ENCODE measurements around the gene CXorf51B.

- no peak for TF ChIP-seq ZNF395 (CRISPR knock-in tag; IDR thresholded peaks at IDR 0.05)
- TF ChIP-seq IRF1 (CRISPR knock-in tag; IDR thresholded peaks at IDR 0.05; ENCODE audit: borderline replicate concordance) = no peak
- no peak for TF ChIP-seq CTCF (IDR thresholded peaks at IDR 0.05 in 2 of 3, conservative IDR thresholded peaks at IDR 0.05 in 1 of 3; ENCODE audit: insufficient read depth in 2 of 3, low read depth in 1 of 3, low read length in 3 of 3)
- no peak for TF ChIP-seq BCLAF1 (IDR thresholded peaks at IDR 0.05; ENCODE audit: borderline replicate concordance in 1 of 2, control insufficient read depth in 1 of 2, low read depth in 2 of 2, low read length in 1 of 2)
- TF ChIP-seq TBL1XR1 (IDR thresholded peaks at IDR 0.05; ENCODE audit: low read length in 2 of 2) = no peak
Observed at GRCh38 chrX:146831994-146832393, 22.4 kb downstream of the CXorf51B start.
